GM12878 (cell line): ENCODE results near the gene NLE1. TPM values are rescaled to one million over a fixed set of nuclear protein-coding genes. Genes with fewer than 3 reads are reported as not detected.

ENCODE experiments used
- ASH2L ChIP-seq: fragments of 300-600, 200-600 bp; sonication (generic); IDR thresholded peaks from 2 replicates; pipeline ENCODE4 v1.6.1; 2017; ENCODE audit warnings: low read depth, mild to moderate bottlenecking, borderline replicate concordance
- CBX5 ChIP-seq: sonication (generic); IDR thresholded peaks from 2 replicates; pipeline ENCODE4 v1.6.1; 2016; ENCODE audit warnings: low read depth, moderate library complexity, mild to moderate bottlenecking, inconsistent platforms
- E2F4 ChIP-seq: IDR thresholded peaks from 2 replicates; pipeline ENCODE4 v1.6.1; 2012; ENCODE audit warnings: low read depth, low read length, improper control_type of control experiment
- FOXM1 ChIP-seq: IDR thresholded peaks from 2 replicates; pipeline ENCODE4 v1.6.1; 2012; ENCODE audit warnings: low read depth, mild to moderate bottlenecking, inconsistent platforms, low read length, moderate library complexity
- HDGF ChIP-seq: fragments of 450-650 bp; IDR thresholded peaks from 2 replicates; pipeline ENCODE4 v1.6.1; 2016; ENCODE audit warnings: antibody characterized with exemption
- MAX ChIP-seq: IDR thresholded peaks from 2 replicates; pipeline ENCODE4 v1.6.1; 2012; ENCODE audit warnings: low read depth, low read length, improper control_type of control experiment
- MTA3 ChIP-seq: IDR thresholded peaks from 2 replicates; pipeline ENCODE4 v1.6.1; 2012; ENCODE audit warnings: low read length, inconsistent platforms, borderline replicate concordance
- RELA ChIP-seq: fragments of 450-650 bp; IDR thresholded peaks from 2 replicates; pipeline ENCODE4 v1.8.0; 2014; ENCODE audit warnings: borderline replicate concordance; ENCODE audit not compliant: partially characterized antibody
- SIN3A ChIP-seq: IDR thresholded peaks from 2 replicates; pipeline ENCODE4 v1.6.1; 2012; ENCODE audit warnings: low read depth, low read length, improper control_type of control experiment
- SPI1 ChIP-seq: IDR thresholded peaks from 2 replicates; pipeline ENCODE4 v1.6.1; 2011; ENCODE audit warnings: low read depth, mild to moderate bottlenecking, low read length, moderate library complexity, borderline replicate concordance; ENCODE audit not compliant: insufficient read depth
- TBL1XR1 ChIP-seq: IDR thresholded peaks from 2 replicates; pipeline ENCODE4 v1.6.1; 2012; ENCODE audit warnings: low read depth, low read length, improper control_type of control experiment
- USF2 ChIP-seq: IDR thresholded peaks from 2 replicates; pipeline ENCODE4 v1.6.1; 2011; ENCODE audit warnings: low read depth, low read length, improper control_type of control experiment, borderline replicate concordance
- polyA plus RNA-seq, 11 experiments: library from polyadenylated mRNA; depleted of rRNA in 4 of 11; unstranded in 6 of 11; stranded (reverse) in 5 of 11; fragments of >200 nt; fragmentation: Nextera tagmentation in 4 of 11; fragmentation: Illumina TruSeq in 1 of 11; extraction: Ambion mirVana in 4 of 11; extraction: Trizol in 1 of 11; gene quantifications; 1 replicate in 1 of 11; 2 replicates in 10 of 11; pipeline versions ENCODE4 v1.2.1 to v1.2.3, GENCODE V29; 2011 to 2016; ENCODE audit warnings: inconsistent platforms in 2 of 11, missing spikeins in 2 of 11, low read depth in 1 of 11
- total RNA-seq, 4 experiments: library from RNA; depleted of rRNA in 3 of 4; stranded (reverse); fragments of >200 nt in 3 of 4; fragmentation: Illumina TruSeq in 1 of 4; extraction: Trizol in 1 of 4; gene quantifications; 2 replicates each; pipeline versions ENCODE4 v1.2.1 to v1.2.3, GENCODE V29; 2013 to 2021
- TF ChIP-seq, protein P1 (sequence below): IDR thresholded peaks from 2 replicates; pipeline ENCODE4 v1.6.1; 2011; ENCODE audit warnings: borderline replicate concordance, low read depth, mild to moderate bottlenecking, moderate library complexity, mixed read lengths, low read length; ENCODE audit not compliant: insufficient read depth; ENCODE audit errors: extremely low read length
- TF ChIP-seq, protein P2 (sequence below): IDR thresholded peaks from 2 replicates; pipeline ENCODE4 v1.6.1; 2011; ENCODE audit warnings: low read depth, mild to moderate bottlenecking, low read length, moderate library complexity, borderline replicate concordance; ENCODE audit errors: extremely low read depth

NLE1 gene
- total and polyA plus RNA-seq, 10 of the 15 experiments (the other 5 are each of a cell fraction or from before 2014, with no cell fraction given), result 2.4 to 33.5 (median 17.6) TPM

DNA sequence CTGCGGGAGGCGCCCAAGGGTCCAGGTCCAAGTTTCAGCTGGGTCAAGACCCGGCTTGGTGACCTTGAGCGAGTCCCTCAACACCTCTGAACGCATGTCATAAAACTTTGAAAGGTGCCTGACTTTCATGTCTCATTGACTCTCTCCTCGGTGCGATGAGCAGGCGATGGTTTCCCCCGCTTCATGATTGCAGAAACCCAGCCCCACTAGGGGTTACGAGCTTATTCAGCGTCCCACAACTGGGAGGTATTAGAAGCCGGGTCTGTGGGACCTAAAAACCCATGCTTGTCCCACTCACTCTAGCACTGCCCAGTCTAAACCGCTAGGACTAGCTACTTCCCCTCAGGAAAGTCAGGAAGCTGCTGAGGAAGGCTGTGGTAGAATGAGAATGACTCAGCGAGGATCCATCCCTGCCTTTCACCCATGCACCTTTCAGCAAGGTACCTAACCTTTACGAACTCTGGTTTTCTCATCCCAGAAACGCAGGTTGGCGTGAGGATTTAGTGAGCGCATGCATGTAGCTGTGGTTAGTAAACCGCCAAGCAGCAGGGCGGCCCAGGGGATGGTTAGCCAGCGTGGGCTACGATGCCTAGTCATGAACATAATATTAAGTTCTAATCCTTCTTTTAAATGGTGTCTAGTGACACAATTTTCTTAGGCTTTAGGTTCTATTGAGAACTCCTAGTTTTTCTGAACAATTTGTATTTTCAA is 52.4 kb downstream of the NLE1 start (continued):
- TF ChIP-seq, protein P1, sequence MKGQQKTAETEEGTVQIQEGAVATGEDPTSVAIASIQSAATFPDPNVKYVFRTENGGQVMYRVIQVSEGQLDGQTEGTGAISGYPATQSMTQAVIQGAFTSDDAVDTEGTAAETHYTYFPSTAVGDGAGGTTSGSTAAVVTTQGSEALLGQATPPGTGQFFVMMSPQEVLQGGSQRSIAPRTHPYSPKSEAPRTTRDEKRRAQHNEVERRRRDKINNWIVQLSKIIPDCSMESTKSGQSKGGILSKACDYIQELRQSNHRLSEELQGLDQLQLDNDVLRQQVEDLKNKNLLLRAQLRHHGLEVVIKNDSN, result no peak
- TF ChIP-seq ASH2L (no peak), FOXM1 (no peak), CBX5 (no peak), SIN3A (no peak; the same call in 1 of the 2 replicates), USF2 (no peak), SPI1 (peak; percentile 47; the same call in 1 of the 2 replicates), MTA3 (no peak), TBL1XR1 (no peak), E2F4 (no peak), MAX (no peak), HDGF (no peak), RELA (peak; percentile 7)
- TF ChIP-seq, protein P2, sequence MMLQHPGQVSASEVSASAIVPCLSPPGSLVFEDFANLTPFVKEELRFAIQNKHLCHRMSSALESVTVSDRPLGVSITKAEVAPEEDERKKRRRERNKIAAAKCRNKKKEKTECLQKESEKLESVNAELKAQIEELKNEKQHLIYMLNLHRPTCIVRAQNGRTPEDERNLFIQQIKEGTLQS, result no peak
